Naive thymus-derived CD4-positive, alpha-beta T cell (primary cell): ENCODE measurements around the gene DMWD. TPM values are rescaled to one million over a fixed set of nuclear protein-coding genes. Genes with fewer than 3 reads are reported as not detected.
A peak's percentile ranks its signal among the peaks of the same experiment; 100 is the strongest.

Experiments
- ATAC-seq: fragments of 150-1000 bp; cut with Tn5 transposase; 2 replicates; pipeline ENCODE4 v1.10.0; 2021; ENCODE audit warnings: mild to moderate bottlenecking, moderate library complexity
- CTCF ChIA-PET: fragments of 350-600 bp; sonication (Branson Sonifier 250); formaldehyde crosslinking; loops from one replicate; lab custom pipeline; 2021; ENCODE audit warnings: antibody characterized with exemption; lab: Charles Lee
- POLR2A ChIA-PET: fragments of 350-600 bp; sonication (Branson Sonifier 250); formaldehyde crosslinking; loops from one replicate; lab custom pipeline; 2021; ENCODE audit warnings: antibody characterized with exemption, inconsistent platforms; lab: Charles Lee
- DNase-seq, 9 donors: peaks; one replicate each; pipeline versions ENCODE4 v3.0.0 to v3.0.0-alpha.2; 2020 to 2022; ENCODE audit warnings: mixed read lengths in 1 of 9
- H3K27ac ChIP-seq: one replicate; pipeline ENCODE4 v1.7.0; 2013; ENCODE audit warnings: mild to moderate bottlenecking, low read depth, low read length, moderate library complexity
- H3K27me3 ChIP-seq, 2 donors: one replicate each; pipeline ENCODE4 v1.7.0; 2013; ENCODE audit warnings: low read length in 2 of 2, mild to moderate bottlenecking in 2 of 2, moderate library complexity in 2 of 2; ENCODE audit not compliant: control insufficient read depth in 2 of 2, insufficient read depth in 2 of 2
- H3K36me3 ChIP-seq, 3 experiments: 1 replicate in 2 of 3; 2 replicates in 1 of 3; pipeline ENCODE4 v1.7.0; 2013; ENCODE audit warnings: low read length in 3 of 3, mild to moderate bottlenecking in 3 of 3, moderate library complexity in 1 of 3; ENCODE audit not compliant: insufficient read depth in 3 of 3, control insufficient read depth in 2 of 3
- H3K4me1 ChIP-seq, 2 donors: one replicate each; pipeline ENCODE4 v1.7.0; 2013; ENCODE audit warnings: low read length in 2 of 2, mild to moderate bottlenecking in 2 of 2, moderate library complexity in 1 of 2; ENCODE audit not compliant: control insufficient read depth in 2 of 2, insufficient read depth in 2 of 2
- H3K4me3 ChIP-seq: 2 replicates; pipeline ENCODE4 v1.7.0; 2013; ENCODE audit warnings: mild to moderate bottlenecking, low read length
- H3K9me3 ChIP-seq, 3 experiments: 1 replicate in 2 of 3; 2 replicates in 1 of 3; pipeline ENCODE4 v1.7.0; 2013; ENCODE audit warnings: low read length in 3 of 3; ENCODE audit not compliant: control insufficient read depth in 2 of 3
- H3K27ac Mint-ChIP-seq, 9 donors: one replicate each; pipeline ENCODE4 v1.8.0; 2020 to 2022; ENCODE audit warnings: mixed read lengths in 9 of 9, mild to moderate bottlenecking in 8 of 9, moderate library complexity in 5 of 9, inconsistent platforms in 2 of 9
- H3K27me3 Mint-ChIP-seq, 5 donors: one replicate each; pipeline ENCODE4 v1.8.0; 2021 to 2022; ENCODE audit warnings: mixed read lengths in 5 of 5, mild to moderate bottlenecking in 1 of 5
- H3K36me3 Mint-ChIP-seq, 5 donors: one replicate each; pipeline ENCODE4 v1.8.0; 2020 to 2022; ENCODE audit warnings: mixed read lengths in 5 of 5, mild to moderate bottlenecking in 3 of 5, inconsistent platforms in 1 of 5
- H3K4me1 Mint-ChIP-seq, 7 donors: one replicate each; pipeline ENCODE4 v1.8.0; 2020 to 2022; ENCODE audit warnings: mixed read lengths in 7 of 7, mild to moderate bottlenecking in 3 of 7, inconsistent platforms in 1 of 7
- H3K4me3 Mint-ChIP-seq, 10 donors: one replicate each; pipeline ENCODE4 v1.8.0; 2020 to 2022; ENCODE audit warnings: mild to moderate bottlenecking in 10 of 10, mixed read lengths in 10 of 10, moderate library complexity in 6 of 10, inconsistent platforms in 2 of 10
- H3K9me3 Mint-ChIP-seq, 11 donors: one replicate each; pipeline ENCODE4 v1.8.0; 2020 to 2022; ENCODE audit warnings: mixed read lengths in 11 of 11, mild to moderate bottlenecking in 4 of 11, inconsistent platforms in 1 of 11, moderate library complexity in 1 of 11
- intact Hi-C, 2 donors: fragments of 100-400 bp; cut with micrococcal nuclease; formaldehyde crosslinking; loops; one replicate each; pipeline ENCODE4 v1.15.1; 2023
- polyA plus RNA-seq, 2 donors: library from polyadenylated mRNA; unstranded; fragments of 300-500 nt; fragmentation: Illumina TruSeq; gene quantifications; one replicate each; pipeline ENCODE4 v1.2.3, GENCODE V29; 2021
- total RNA-seq, 6 experiments: library from RNA in 5 of 6; stranded (reverse) in 5 of 6; gene quantifications; 1 replicate in 5 of 6; 2 replicates in 1 of 6; pipeline ENCODE4 v1.2.3 and lab custom pipeline; 2021 to 2026

The DMWD gene
- total and polyA plus RNA-seq, 7 experiments from 2014 or later: 3.7 to 43.2 (median 22.9) TPM

DNA sequence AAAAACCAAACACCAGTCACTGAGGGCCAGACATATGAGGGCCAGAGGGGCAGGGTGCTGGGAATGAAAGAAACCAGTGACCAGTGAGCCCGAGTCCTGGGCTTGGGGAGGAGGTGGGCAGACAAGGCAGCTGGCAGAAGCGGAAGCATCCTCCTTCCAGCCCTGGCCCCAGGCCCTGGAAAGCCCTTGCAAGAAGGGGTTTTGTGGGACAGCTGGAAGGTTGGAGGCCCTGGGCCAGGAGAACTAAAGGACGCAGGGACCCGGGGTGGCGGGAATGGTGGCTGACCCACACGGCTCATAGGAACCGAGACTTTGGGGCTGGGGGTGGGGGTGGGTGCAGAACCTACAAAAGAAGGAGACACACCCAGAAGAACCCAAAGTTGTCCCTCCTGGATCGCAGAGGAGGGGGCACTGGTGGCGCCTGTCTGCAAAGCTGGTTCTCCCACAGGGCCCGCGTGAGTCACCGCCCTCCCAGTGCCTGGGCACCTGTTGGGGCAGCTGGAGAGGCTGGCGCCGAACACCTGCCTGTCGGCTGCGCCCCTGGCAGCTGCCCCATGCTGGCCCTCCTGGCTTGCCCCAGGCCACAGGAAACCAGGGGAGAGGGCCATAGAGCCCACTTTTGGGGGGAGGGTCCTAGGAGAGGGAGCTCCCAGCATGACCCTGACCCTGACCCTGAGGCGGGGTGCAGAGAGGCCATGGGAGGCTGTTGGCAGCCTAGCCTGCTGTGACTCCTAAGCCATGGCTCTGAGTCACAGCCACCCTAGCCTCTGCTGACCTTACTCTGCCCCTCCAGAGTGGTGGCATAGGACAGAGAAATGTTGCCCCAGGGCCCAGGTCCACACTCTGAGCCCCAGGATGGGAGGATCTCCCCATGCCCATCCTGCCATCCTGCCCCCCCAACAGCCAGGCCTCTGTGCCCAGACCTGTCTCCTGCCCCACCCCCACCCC, 11.2 kb downstream of the DMWD start:
- H3K27me3 ChIP-seq: peaks cover 0 to 18% of the 10 kb centered on the region in 2 donors
- CTCF ChIA-PET: no interaction called here
- no peak for ATAC-seq
- H3K36me3 Mint-ChIP-seq: peaks cover 0 to 15% (median 12%) of the 10 kb centered on the region in 5 donors
- POLR2A ChIA-PET: interaction anchor here (0.6 to 1.7 kb wide), 2 partner anchors 9 to 1396 kb away, joined by 3 to 5 read pairs; no protein-coding TSS in a partner anchor
- no peaks in the 10 kb centered on the region for H3K9me3 ChIP-seq
- peaks cover 7 to 17% of the 10 kb centered on the region in 2 donors for H3K4me1 ChIP-seq
- peaks cover 13 to 28% (median 18%) of the 10 kb centered on the region in 7 donors for H3K4me1 Mint-ChIP-seq
- no peak overlapping the region for H3K27ac ChIP-seq
- no peak overlapping the region for H3K4me3 ChIP-seq
- intact Hi-C loops: no loop called here
- DNase-seq: peak in 1 of 9 donors; percentile 6
- peaks cover 0 to 2% (median 0%) of the 10 kb centered on the region in 11 donors for H3K9me3 Mint-ChIP-seq
- H3K27ac Mint-ChIP-seq: no peak overlapping the region
- H3K4me3 Mint-ChIP-seq: no peak overlapping the region
- peaks cover 0 to 27% (median 2%) of the 10 kb centered on the region in 3 experiments for H3K36me3 ChIP-seq
- H3K27me3 Mint-ChIP-seq: peaks cover 15 to 39% (median 37%) of the 10 kb centered on the region in 5 donors

DNA sequence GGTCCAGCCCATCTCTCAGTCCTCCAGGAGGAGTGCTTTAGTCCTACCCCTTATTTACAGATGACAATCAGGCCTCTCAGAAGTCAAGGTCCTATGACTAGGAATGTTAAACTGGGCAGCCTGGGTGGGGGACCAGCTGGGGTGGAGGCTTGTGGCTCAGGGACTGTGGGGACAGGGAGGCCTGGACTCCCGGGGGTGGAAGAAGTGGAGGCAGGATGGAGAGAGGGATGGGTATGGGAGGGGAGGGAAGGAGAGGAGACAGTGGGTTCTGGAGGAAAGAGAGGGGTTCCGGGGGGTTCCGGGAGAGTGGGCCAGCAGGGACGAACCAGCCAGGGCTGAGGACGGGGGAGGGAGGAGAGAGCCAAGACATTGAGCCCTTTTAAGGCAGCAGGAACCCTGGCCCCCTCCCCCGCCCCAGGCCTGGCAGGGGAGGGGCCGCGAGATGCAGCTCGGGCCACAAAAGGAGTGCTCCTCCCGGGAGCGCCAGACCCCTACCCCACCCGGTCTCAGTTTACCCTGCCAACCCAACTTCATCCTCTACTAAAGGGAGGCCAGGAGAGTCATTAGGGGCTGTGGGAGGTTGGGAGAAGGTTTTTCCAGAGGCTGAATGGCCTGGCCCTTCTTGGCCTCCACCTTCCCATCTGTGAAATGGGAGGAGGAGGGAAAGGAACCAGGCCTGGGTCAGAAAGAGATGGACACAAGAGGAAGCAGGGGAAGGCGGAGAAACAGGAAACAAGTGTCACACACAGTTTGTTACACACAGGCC, 12.0 kb downstream of the DMWD start:
- DNase-seq (no peak), ATAC-seq (no peak)
- Histone ChIP-seq H3K4me3 (no peak overlapping the region), H3K27me3 (peaks cover 0 to 18% of the 10 kb centered on the region in 2 donors), H3K4me1 (peaks cover 7 to 17% of the 10 kb centered on the region in 2 donors), H3K27ac (no peak overlapping the region), H3K9me3 (no peaks in the 10 kb centered on the region), H3K36me3 (peaks cover 0 to 19% (median 0%) of the 10 kb centered on the region in 3 experiments)
- Mint-ChIP-seq H3K36me3 (peaks cover 0 to 15% (median 12%) of the 10 kb centered on the region in 5 donors), H3K4me1 (peaks cover 13 to 28% (median 18%) of the 10 kb centered on the region in 7 donors), H3K9me3 (no peaks in the 10 kb centered on the region), H3K27ac (peak overlapping the region in 1 of 9 donors; percentile 10), H3K4me3 (peak overlapping the region in 1 of 10 donors; percentile 79), H3K27me3 (peaks cover 15 to 39% (median 36%) of the 10 kb centered on the region in 5 donors)
- ChIA-PET POLR2A (no interaction called here), CTCF (no interaction called here)
- intact Hi-C loops: no loop called here

- Mint-ChIP-seq H3K27ac (no peak overlapping the region), H3K27me3 (peaks cover 15 to 39% (median 36%) of the 10 kb centered on the region in 5 donors), H3K4me1 (peaks cover 13 to 28% (median 18%) of the 10 kb centered on the region in 7 donors), H3K36me3 (peaks cover 0 to 15% (median 12%) of the 10 kb centered on the region in 5 donors), H3K4me3 (peak overlapping the region in 3 of 10 donors; percentile 69 to 83 (median 79)), H3K9me3 (no peaks in the 10 kb centered on the region)
- Histone ChIP-seq H3K4me1 (peaks cover 7 to 17% of the 10 kb centered on the region in 2 donors), H3K36me3 (peaks cover 0 to 15% (median 0%) of the 10 kb centered on the region in 3 experiments), H3K9me3 (no peaks in the 10 kb centered on the region), H3K4me3 (no peak overlapping the region), H3K27ac (no peak overlapping the region), H3K27me3 (peaks cover 0 to 18% of the 10 kb centered on the region in 2 donors)
- DNase-seq (no peak), ATAC-seq (no peak)
- intact Hi-C loops: no loop called here
- POLR2A ChIA-PET: no interaction called here
- CTCF ChIA-PET: no interaction called here
These were observed 12.5 kb downstream of the DMWD start for GRCh38 chr19:45780146-45780447.

GRCh38 chr19:45779231-45780145, 13.2 kb downstream of the DMWD start:
- CTCF ChIA-PET: interaction anchor here (0.6 to 1.2 kb wide), 5 partner anchors 8 to 399 kb away, joined by 3 to 19 read pairs (median 3); partner anchors contain the start of gene SIX5
- H3K27ac Mint-ChIP-seq: peak overlapping the region in 1 of 9 donors; percentile 69
- intact Hi-C loops: loop anchor here (1.0 to 2.0 kb wide), 4 partner anchors 9 to 98 kb away; partner anchors contain the start of gene DMWD (in 2 of the 2)
- H3K4me3 Mint-ChIP-seq: peak overlapping the region; percentile 69 to 95 (median 81)
- POLR2A ChIA-PET: interaction anchor here (0.7 to 1.5 kb wide), 3 partner anchors 9 to 11 kb away, joined by 3 to 4 read pairs (median 4); partner anchors contain the start of gene SIX5
- H3K27me3 ChIP-seq: peaks cover 0 to 18% of the 10 kb centered on the region in 2 donors
- H3K27ac ChIP-seq: no peak overlapping the region
- peak; percentile 41 to 94 (median 59) for DNase-seq
- no peaks in the 10 kb centered on the region for H3K9me3 Mint-ChIP-seq
- peaks cover 7 to 17% of the 10 kb centered on the region in 2 donors for H3K4me1 ChIP-seq
- peaks cover 15 to 39% (median 36%) of the 10 kb centered on the region in 5 donors for H3K27me3 Mint-ChIP-seq
- H3K9me3 ChIP-seq: no peaks in the 10 kb centered on the region
- peak overlapping the region; percentile 59 for H3K4me3 ChIP-seq
- peaks cover 13 to 28% (median 18%) of the 10 kb centered on the region in 7 donors for H3K4me1 Mint-ChIP-seq
- H3K36me3 Mint-ChIP-seq: peaks cover 0 to 15% (median 12%) of the 10 kb centered on the region in 5 donors
- peak; percentile 95 for ATAC-seq
- peaks cover 0 to 15% (median 0%) of the 10 kb centered on the region in 3 experiments for H3K36me3 ChIP-seq

DNA sequence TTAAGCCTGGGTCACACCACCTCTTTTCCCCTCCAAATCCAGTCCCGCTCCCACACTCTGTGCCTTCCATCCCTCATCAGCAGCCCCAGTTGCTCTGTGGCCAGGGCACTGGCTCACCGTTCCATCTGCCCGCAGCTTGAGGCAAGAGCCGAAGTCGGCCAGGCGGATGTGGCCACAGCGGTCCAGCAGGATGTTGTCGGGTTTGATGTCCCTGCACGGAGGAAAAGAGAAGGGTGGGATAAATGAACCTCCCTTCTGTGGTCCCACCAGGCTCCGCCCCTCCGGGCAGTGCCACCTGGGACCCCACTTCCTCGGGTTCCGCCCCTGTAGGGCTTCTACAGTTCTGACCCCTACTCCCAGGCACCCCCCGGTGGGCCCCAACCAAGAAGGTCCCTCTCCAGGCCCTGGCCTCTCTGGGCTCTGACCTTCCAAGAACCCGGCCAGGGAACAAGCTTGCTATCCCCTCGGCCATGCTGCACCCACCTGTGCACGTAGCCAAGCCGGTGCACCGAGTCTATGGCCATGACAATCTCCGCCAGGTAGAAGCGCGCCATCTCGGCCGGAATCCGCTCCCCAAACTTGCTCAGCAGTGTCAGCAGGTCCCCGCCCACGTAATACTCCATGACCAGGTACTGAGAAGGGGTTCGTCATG, 14.5 kb downstream of the DMWD start:
- Histone ChIP-seq H3K4me1 (peaks cover 7 to 17% of the 10 kb centered on the region in 2 donors), H3K27me3 (peaks cover 0 to 18% of the 10 kb centered on the region in 2 donors), H3K27ac (no peak overlapping the region), H3K36me3 (peaks cover 0 to 15% (median 0%) of the 10 kb centered on the region in 3 experiments), H3K4me3 (no peak overlapping the region), H3K9me3 (no peaks in the 10 kb centered on the region)
- peaks cover 15 to 35% (median 30%) of the 10 kb centered on the region in 5 donors for H3K27me3 Mint-ChIP-seq
- H3K4me3 Mint-ChIP-seq: peak overlapping the region in 5 of 10 donors; percentile 17 to 83 (median 41)
- peaks cover 13 to 23% (median 18%) of the 10 kb centered on the region in 7 donors for H3K4me1 Mint-ChIP-seq
- H3K9me3 Mint-ChIP-seq: no peaks in the 10 kb centered on the region
- ChIA-PET POLR2A (interaction anchor here (1.5 kb wide), 1 partner anchor 9 kb away, joined by 4 read pairs; the partner anchor contains the start of gene SIX5), CTCF (no interaction called here)
- peaks cover 0 to 12% (median 10%) of the 10 kb centered on the region in 5 donors for H3K36me3 Mint-ChIP-seq
- intact Hi-C loops: loop anchor here in 1 of 2 donors (2.0 kb wide), 1 partner anchor 39 kb away; no protein-coding TSS in a partner anchor
- ATAC-seq: no peak
- H3K27ac Mint-ChIP-seq: no peak overlapping the region
- DNase-seq: no peak
